ENCODE data around the gene EXOC2.

Gene EXOC2

DNA sequence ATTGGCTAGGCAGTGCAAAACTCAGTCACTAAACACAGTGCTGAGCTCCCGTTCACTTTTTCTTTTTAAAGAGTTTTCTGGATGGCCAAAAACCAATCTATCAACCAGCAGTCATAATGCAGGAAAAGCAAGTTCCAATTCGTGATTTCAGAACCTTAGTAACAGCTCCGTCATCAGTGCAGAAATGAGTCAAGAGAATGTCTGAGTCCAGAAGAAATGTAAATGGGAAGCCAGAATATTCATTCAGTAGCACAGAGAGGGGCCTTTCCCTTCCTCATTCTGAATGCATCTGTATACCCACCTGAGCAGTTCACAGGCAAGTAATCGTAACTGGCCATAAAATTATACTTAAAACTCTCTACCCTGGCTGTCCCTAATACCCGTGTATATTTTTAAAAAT, 56.5 kb downstream of the EXOC2 start:
- no peaks in the 10 kb centered on the region for H3K27me3 ChIP-seq (ENCODE audit: insufficient read depth, low read depth)
- H2AFZ ChIP-seq (ENCODE audit: low read depth), result no peak overlapping the region
- H3K4me1 ChIP-seq (ENCODE audit: low read depth, poor library complexity, severe bottlenecking), result no peaks in the 10 kb centered on the region
- no peak overlapping the region for H3K4me2 ChIP-seq
- H3K9ac ChIP-seq, result no peak overlapping the region
- TF ChIP-seq, protein P1, sequence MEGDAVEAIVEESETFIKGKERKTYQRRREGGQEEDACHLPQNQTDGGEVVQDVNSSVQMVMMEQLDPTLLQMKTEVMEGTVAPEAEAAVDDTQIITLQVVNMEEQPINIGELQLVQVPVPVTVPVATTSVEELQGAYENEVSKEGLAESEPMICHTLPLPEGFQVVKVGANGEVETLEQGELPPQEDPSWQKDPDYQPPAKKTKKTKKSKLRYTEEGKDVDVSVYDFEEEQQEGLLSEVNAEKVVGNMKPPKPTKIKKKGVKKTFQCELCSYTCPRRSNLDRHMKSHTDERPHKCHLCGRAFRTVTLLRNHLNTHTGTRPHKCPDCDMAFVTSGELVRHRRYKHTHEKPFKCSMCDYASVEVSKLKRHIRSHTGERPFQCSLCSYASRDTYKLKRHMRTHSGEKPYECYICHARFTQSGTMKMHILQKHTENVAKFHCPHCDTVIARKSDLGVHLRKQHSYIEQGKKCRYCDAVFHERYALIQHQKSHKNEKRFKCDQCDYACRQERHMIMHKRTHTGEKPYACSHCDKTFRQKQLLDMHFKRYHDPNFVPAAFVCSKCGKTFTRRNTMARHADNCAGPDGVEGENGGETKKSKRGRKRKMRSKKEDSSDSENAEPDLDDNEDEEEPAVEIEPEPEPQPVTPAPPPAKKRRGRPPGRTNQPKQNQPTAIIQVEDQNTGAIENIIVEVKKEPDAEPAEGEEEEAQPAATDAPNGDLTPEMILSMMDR (conservative IDR thresholded peaks at IDR 0.05; ENCODE audit: low read depth, low read length), result no peak
- no peak overlapping the region for H3K27ac ChIP-seq
- H4K20me1 ChIP-seq (ENCODE audit: insufficient read depth), result no peaks in the 10 kb centered on the region
- no peaks in the 10 kb centered on the region for H3K79me2 ChIP-seq (ENCODE audit: insufficient read depth, low read depth)
- H3K36me3 ChIP-seq (ENCODE audit: insufficient read depth), result no peaks in the 10 kb centered on the region
- no peak overlapping the region for H3K4me3 ChIP-seq (IDR thresholded peaks at IDR 0.05; ENCODE audit: insufficient read depth, low read depth, low read length)

DNA sequence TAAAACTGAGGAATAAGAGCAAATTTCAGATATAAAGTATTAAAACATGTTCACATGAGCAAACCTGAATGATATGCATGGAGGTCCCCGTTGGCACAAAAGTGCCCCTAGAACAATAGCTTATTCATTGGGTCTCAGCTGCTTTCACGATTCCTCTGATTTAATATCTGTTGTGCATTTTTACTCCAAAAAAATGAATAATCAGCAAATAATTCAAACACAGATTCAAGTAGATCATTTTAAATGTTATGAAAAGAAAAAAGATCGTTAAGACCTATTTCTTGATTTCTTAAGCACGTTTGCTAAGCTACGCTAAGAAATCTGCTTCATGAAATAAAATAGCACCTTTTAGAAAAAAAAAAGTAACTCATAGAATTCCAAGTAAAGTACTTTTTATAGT, 57.7 kb downstream of the EXOC2 start:
- Histone ChIP-seq H2AFZ (ENCODE audit: low read depth) (no peak overlapping the region), H3K27ac (no peak overlapping the region), H3K4me3 (IDR thresholded peaks at IDR 0.05; ENCODE audit: insufficient read depth, low read depth, low read length) (no peak overlapping the region), H3K27me3 (ENCODE audit: insufficient read depth, low read depth) (no peaks in the 10 kb centered on the region), H3K36me3 (ENCODE audit: insufficient read depth) (no peaks in the 10 kb centered on the region), H3K79me2 (ENCODE audit: insufficient read depth, low read depth) (no peaks in the 10 kb centered on the region), H3K9ac (no peak overlapping the region), H3K4me2 (no peak overlapping the region), H4K20me1 (ENCODE audit: insufficient read depth) (no peaks in the 10 kb centered on the region), H3K4me1 (ENCODE audit: low read depth, poor library complexity, severe bottlenecking) (no peaks in the 10 kb centered on the region)
- TF ChIP-seq, protein P1 (conservative IDR thresholded peaks at IDR 0.05; ENCODE audit: low read depth, low read length), result no peak

DNA sequence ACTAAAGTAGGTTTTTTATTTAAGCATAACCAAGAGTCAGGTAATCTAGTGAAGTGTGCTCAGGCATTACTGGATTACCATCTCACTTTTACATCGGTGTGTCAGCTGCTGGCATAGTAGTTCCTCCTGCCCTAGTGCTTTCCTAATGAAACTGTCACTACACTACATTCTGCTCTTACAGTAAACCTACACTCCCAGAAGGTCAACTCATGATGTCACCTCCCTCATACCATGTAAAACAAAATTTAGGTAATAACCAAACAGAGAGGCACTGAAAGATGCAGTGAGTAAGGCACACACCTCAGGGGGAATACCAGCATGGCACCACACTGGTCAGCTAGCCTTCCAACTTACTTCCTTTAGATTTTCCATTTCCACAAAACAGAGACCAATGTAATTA, 59.3 kb downstream of the EXOC2 start:
- Histone ChIP-seq H3K36me3 (ENCODE audit: insufficient read depth) (no peaks in the 10 kb centered on the region), H3K4me2 (no peak overlapping the region)

DNA sequence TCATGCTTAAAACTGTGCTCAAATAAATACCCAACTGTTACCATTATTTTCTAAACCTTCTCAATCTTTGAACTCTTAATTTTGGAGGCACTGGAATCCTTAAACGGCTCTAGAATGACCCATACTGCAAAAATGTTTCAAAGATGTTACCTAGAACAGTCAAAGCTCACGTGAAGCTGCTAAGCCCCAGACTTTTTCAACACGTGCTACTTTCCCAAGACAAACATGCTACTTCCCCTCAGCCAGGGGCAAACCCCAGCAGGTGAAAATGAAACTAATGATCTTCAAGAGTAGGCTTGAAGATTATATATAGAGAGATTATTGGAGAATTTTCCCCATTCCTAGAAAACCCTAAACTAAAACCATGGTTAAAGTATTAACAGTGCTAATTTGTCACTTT, 64.2 kb downstream of the EXOC2 start:
- Histone ChIP-seq H3K36me3 (ENCODE audit: insufficient read depth) (no peaks in the 10 kb centered on the region), H3K27me3 (ENCODE audit: insufficient read depth, low read depth) (no peaks in the 10 kb centered on the region), H3K27ac (no peak overlapping the region), H3K79me2 (ENCODE audit: insufficient read depth, low read depth) (no peaks in the 10 kb centered on the region), H3K9ac (no peak overlapping the region), H3K4me2 (no peak overlapping the region), H4K20me1 (ENCODE audit: insufficient read depth) (no peaks in the 10 kb centered on the region), H3K4me1 (ENCODE audit: low read depth, poor library complexity, severe bottlenecking) (no peaks in the 10 kb centered on the region), H3K4me3 (IDR thresholded peaks at IDR 0.05; ENCODE audit: insufficient read depth, low read depth, low read length) (no peak overlapping the region), H2AFZ (ENCODE audit: low read depth) (no peak overlapping the region)
- TF ChIP-seq, protein P1 (conservative IDR thresholded peaks at IDR 0.05; ENCODE audit: low read depth, low read length), result no peak

More for the DNA sequence above, 59.3 kb downstream of the EXOC2 start:
- Histone ChIP-seq H3K4me3 (IDR thresholded peaks at IDR 0.05; ENCODE audit: insufficient read depth, low read depth, low read length) (no peak overlapping the region), H3K27me3 (ENCODE audit: insufficient read depth, low read depth) (no peaks in the 10 kb centered on the region), H3K4me1 (ENCODE audit: low read depth, poor library complexity, severe bottlenecking) (no peaks in the 10 kb centered on the region), H2AFZ (ENCODE audit: low read depth) (no peak overlapping the region), H3K27ac (no peak overlapping the region), H4K20me1 (ENCODE audit: insufficient read depth) (no peaks in the 10 kb centered on the region), H3K9ac (no peak overlapping the region), H3K79me2 (ENCODE audit: insufficient read depth, low read depth) (no peaks in the 10 kb centered on the region)
- TF ChIP-seq, protein P1 (conservative IDR thresholded peaks at IDR 0.05; ENCODE audit: low read depth, low read length), result no peak

Measured in KMS-11 (cell line).